Osteoblast (primary cell): ENCODE results near the gene KCNJ3. TPM values are rescaled to one million over a fixed set of nuclear protein-coding genes. Genes with fewer than 3 reads are reported as not detected.

ENCODE experiments used
- DNase-seq: peaks from one replicate; pipeline ENCODE4 v3.0.0; 2011; ENCODE audit warnings: low spot score, mixed read lengths; ENCODE audit not compliant: insufficient read length; ENCODE audit errors: missing footprints
- H2AFZ ChIP-seq: 2 replicates; pipeline ENCODE4 v1.6.0; 2011; ENCODE audit warnings: mild to moderate bottlenecking, low read length
- H3K27ac ChIP-seq: 2 replicates; pipeline ENCODE4 v1.5.1; 2011; ENCODE audit warnings: mild to moderate bottlenecking, low read depth, low read length, moderate library complexity
- H3K27me3 ChIP-seq: 2 replicates; pipeline ENCODE4 v1.6.0; 2012; ENCODE audit warnings: mild to moderate bottlenecking, control low read depth, inconsistent platforms, low read length, moderate library complexity; ENCODE audit not compliant: insufficient read depth
- H3K36me3 ChIP-seq: 2 replicates; pipeline ENCODE4 v1.5.1; 2011; ENCODE audit warnings: mild to moderate bottlenecking, low read length, control low read depth, moderate library complexity; ENCODE audit not compliant: insufficient read depth
- H3K4me1 ChIP-seq: 2 replicates; pipeline ENCODE4 v1.5.1; 2011; ENCODE audit warnings: mild to moderate bottlenecking, low read length, control low read depth, moderate library complexity; ENCODE audit not compliant: insufficient read depth
- H3K4me2 ChIP-seq: 2 replicates; pipeline ENCODE4 v1.6.0; 2011; ENCODE audit warnings: mild to moderate bottlenecking, low read length; ENCODE audit not compliant: insufficient read depth
- H3K4me3 ChIP-seq: fragments of 200-600 bp; sonication (generic); 3 replicates; pipeline ENCODE4 v1.5.1; 2012; ENCODE audit warnings: mild to moderate bottlenecking, low read length, inconsistent platforms; ENCODE audit not compliant: insufficient read depth
- H3K79me2 ChIP-seq: 2 replicates; pipeline ENCODE4 v1.6.0; 2012; ENCODE audit warnings: mild to moderate bottlenecking, low read length, control low read depth, inconsistent platforms; ENCODE audit not compliant: insufficient read depth
- H3K9me3 ChIP-seq: 2 replicates; pipeline ENCODE4 v1.5.1; 2011; ENCODE audit warnings: low read depth, low read length, control low read depth
- H4K20me1 ChIP-seq: 2 replicates; pipeline ENCODE4 v1.6.0; 2012; ENCODE audit warnings: mild to moderate bottlenecking, low read length, control low read depth; ENCODE audit not compliant: insufficient read depth
- CTCF ChIP-seq: IDR thresholded peaks from 2 replicates; pipeline ENCODE4 v1.5.1; 2011; ENCODE audit warnings: mild to moderate bottlenecking, low read depth, low read length, moderate library complexity; ENCODE audit errors: extremely low read depth
- total RNA-seq: library from RNA; depleted of rRNA; stranded (reverse); fragments of >200 nt; gene quantifications from 2 replicates; pipeline ENCODE4 v1.2.3, GENCODE V29; 2012

The KCNJ3 gene
- total RNA-seq, 1 donor, result not detected

DNA sequence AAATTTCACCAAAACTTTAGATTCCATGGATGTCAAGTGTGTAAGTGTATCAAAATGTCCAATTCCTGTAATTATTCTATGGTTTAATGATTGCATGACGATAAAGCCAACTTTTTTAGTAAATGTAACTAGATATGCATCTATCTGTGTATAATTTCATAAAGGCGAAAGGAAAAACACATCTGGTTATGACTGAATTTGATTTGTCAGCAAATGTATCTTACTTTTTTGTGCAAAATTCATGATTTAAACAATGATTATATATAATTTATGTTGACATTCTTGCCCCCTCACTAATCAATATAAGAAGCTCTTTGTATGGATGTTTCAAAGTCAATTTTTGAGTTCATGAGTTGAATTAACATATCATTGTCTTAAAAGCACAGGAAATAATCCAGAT, 138.5 kb downstream of the KCNJ3 start:
- no peaks in the 10 kb centered on the region for H3K27me3 ChIP-seq

GRCh38 chr2:154844513-154844912, 146.0 kb downstream of the KCNJ3 start:
- Histone ChIP-seq H3K79me2 (no peaks in the 10 kb centered on the region), H3K36me3 (no peaks in the 10 kb centered on the region), H3K27me3 (no peaks in the 10 kb centered on the region), H3K27ac (no peak overlapping the region), H4K20me1 (no peaks in the 10 kb centered on the region), H3K4me3 (no peak overlapping the region), H3K9me3 (peaks cover 4% of the 10 kb centered on the region), H3K4me1 (no peaks in the 10 kb centered on the region), H2AFZ (no peak overlapping the region), H3K4me2 (no peak overlapping the region)
- DNase-seq, result no peak
- TF ChIP-seq CTCF, result no peak

More for the DNA sequence above, 138.5 kb downstream of the KCNJ3 start:
- no peak for DNase-seq
- no peak for TF ChIP-seq CTCF
- no peak overlapping the region for H3K27ac ChIP-seq
- no peak overlapping the region for H2AFZ ChIP-seq
- no peak overlapping the region for H3K4me2 ChIP-seq
- no peaks in the 10 kb centered on the region for H3K4me1 ChIP-seq
- no peak overlapping the region for H3K4me3 ChIP-seq
- H3K36me3 ChIP-seq, result no peaks in the 10 kb centered on the region
- no peaks in the 10 kb centered on the region for H3K9me3 ChIP-seq
- no peaks in the 10 kb centered on the region for H4K20me1 ChIP-seq
- no peaks in the 10 kb centered on the region for H3K79me2 ChIP-seq

DNA sequence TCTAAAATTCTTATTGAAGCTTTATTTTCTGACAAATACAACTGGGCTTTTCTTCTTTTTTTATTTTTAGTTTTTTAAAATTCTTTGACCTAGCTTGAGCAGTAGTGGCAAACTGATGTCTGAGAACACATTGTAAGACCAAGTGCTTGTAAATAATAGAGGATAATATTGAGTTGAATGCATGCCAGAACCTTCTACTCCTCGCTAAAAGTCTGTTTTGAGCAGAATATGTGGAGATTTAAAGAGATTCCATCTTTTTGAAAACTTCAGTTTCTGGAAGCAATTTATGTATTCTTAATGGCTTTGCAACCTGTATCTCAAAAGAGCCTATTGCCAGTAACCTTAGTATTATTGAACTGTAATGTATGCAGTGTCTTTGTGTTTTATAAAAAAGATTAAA, 148.3 kb downstream of the KCNJ3 start:
- H3K4me2 ChIP-seq, result no peak overlapping the region
- no peak overlapping the region for H2AFZ ChIP-seq
- H4K20me1 ChIP-seq, result no peaks in the 10 kb centered on the region
- H3K79me2 ChIP-seq, result no peaks in the 10 kb centered on the region
- H3K27ac ChIP-seq, result no peak overlapping the region
- no peaks in the 10 kb centered on the region for H3K27me3 ChIP-seq
- no peaks in the 10 kb centered on the region for H3K36me3 ChIP-seq
- TF ChIP-seq CTCF, result no peak
- H3K4me3 ChIP-seq, result no peak overlapping the region
- peaks cover 4% of the 10 kb centered on the region for H3K9me3 ChIP-seq
- no peak for DNase-seq
- H3K4me1 ChIP-seq, result no peaks in the 10 kb centered on the region

DNA sequence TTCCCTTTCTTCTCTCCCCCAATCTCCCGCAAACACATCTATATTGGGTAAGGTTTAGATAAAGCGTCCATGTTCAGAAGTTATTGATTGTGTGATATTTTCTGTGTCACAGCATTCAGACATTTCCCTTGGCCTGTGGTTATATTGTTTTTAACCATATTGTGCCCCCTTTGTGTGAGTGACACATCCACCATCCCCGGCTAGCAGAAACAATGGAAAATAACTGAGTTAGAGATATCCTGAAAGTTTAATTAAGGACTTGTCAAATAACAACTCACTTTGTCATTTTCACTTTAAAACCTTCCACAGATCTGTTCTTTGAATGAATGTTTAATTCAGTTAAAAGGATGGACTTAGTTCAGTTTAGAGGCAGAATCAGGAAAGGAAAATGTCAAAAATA, 151.0 kb downstream of the KCNJ3 start:
- Histone ChIP-seq H3K4me2 (no peak overlapping the region), H4K20me1 (no peaks in the 10 kb centered on the region), H3K79me2 (no peaks in the 10 kb centered on the region), H3K36me3 (no peaks in the 10 kb centered on the region), H3K4me3 (no peak overlapping the region), H3K4me1 (no peaks in the 10 kb centered on the region), H3K9me3 (peaks cover 4% of the 10 kb centered on the region), H3K27me3 (no peaks in the 10 kb centered on the region), H2AFZ (no peak overlapping the region), H3K27ac (no peak overlapping the region)
- TF ChIP-seq CTCF, result no peak
- no peak for DNase-seq
